IMR-90 (cell line): ENCODE data around the gene COL4A5. TPM values are rescaled to one million over a fixed set of nuclear protein-coding genes. Genes with fewer than 3 reads are reported as not detected.

Experiments used
- ATAC-seq: fragments of 200-7000 bp; cut with Tn5 transposase; 2 replicates; pipeline ENCODE4 v1.9.1; 2020; ENCODE audit warnings: low read depth, mild to moderate bottlenecking, moderate library complexity
- BruUV-seq: library from RNA; stranded (reverse); fragments of 400-500 nt; replicated peaks from 2 replicates; lab custom pipeline; 2021; lab: Mats Ljungman, UMichigan
- CTCF ChIA-PET: fragments of 300-600 bp; formaldehyde crosslinking; extraction: SDS; loops from one replicate; lab custom pipeline; 2021; ENCODE audit warnings: antibody characterized with exemption; lab: Yijun Ruan, JAX
- POLR2A ChIA-PET: fragments of 300-600 bp; sonication (Branson Sonifier 250); formaldehyde crosslinking; loops from one replicate; lab custom pipeline; 2022; ENCODE audit warnings: antibody characterized with exemption; ENCODE audit not compliant: unreplicated experiment; lab: Charles Lee
- DNase-seq: peaks from one replicate; pipeline ENCODE4 v3.0.0; 2013
- H2AFZ ChIP-seq: replicated peaks from 2 replicates; pipeline ENCODE3; 2013; ENCODE audit warnings: low read length, mild to moderate bottlenecking; ENCODE audit not compliant: poor library complexity
- H2AK5ac ChIP-seq: 2 replicates; pipeline ENCODE4 v1.6.1; 2013; ENCODE audit warnings: low read depth, low read length, inconsistent platforms
- H2AK9ac ChIP-seq: replicated peaks from 2 replicates; pipeline ENCODE3; 2013; ENCODE audit warnings: mild to moderate bottlenecking, low read depth, low read length, moderate library complexity; ENCODE audit not compliant: poor library complexity
- H2BK120ac ChIP-seq: 2 replicates; pipeline ENCODE4 v1.6.1; 2013; ENCODE audit warnings: low read depth, low read length, inconsistent platforms
- H2BK15ac ChIP-seq: 3 replicates; pipeline ENCODE4 v1.6.1; 2013; ENCODE audit warnings: low read depth, low read length, inconsistent platforms
- H2BK20ac ChIP-seq: 2 replicates; pipeline ENCODE4 v1.6.1; 2013; ENCODE audit warnings: low read depth, mild to moderate bottlenecking, inconsistent platforms, low read length, moderate library complexity
- H2BK5ac ChIP-seq: 2 replicates; pipeline ENCODE4 v1.6.1; 2013; ENCODE audit warnings: mild to moderate bottlenecking, low read depth, low read length, inconsistent platforms; ENCODE audit not compliant: poor library complexity, severe bottlenecking
- H3K14ac ChIP-seq: replicated peaks from 2 replicates; pipeline ENCODE4 v1.6.1; 2013; ENCODE audit warnings: low read depth, low read length, inconsistent platforms
- H3K18ac ChIP-seq: 2 replicates; pipeline ENCODE4 v1.6.1; 2013; ENCODE audit warnings: low read depth, low read length, control low read depth
- H3K23ac ChIP-seq: 2 replicates; pipeline ENCODE4 v1.6.1; 2013; ENCODE audit warnings: low read depth, low read length, inconsistent platforms
- H3K27ac ChIP-seq: 2 replicates; pipeline ENCODE4 v1.5.1; 2013; ENCODE audit warnings: mild to moderate bottlenecking, control low read depth, low read length; ENCODE audit not compliant: insufficient read depth
- H3K27me3 ChIP-seq: 2 replicates; pipeline ENCODE4 v1.6.1; 2013; ENCODE audit warnings: low read length; ENCODE audit not compliant: control insufficient read depth, insufficient read depth
- H3K36me3 ChIP-seq: 2 replicates; pipeline ENCODE4 v1.6.1; 2013; ENCODE audit warnings: low read length, mixed read lengths; ENCODE audit not compliant: control insufficient read depth, insufficient read depth
- H3K4ac ChIP-seq: 2 replicates; pipeline ENCODE4 v1.6.1; 2013; ENCODE audit warnings: low read depth, low read length, inconsistent platforms
- H3K4me1 ChIP-seq: 2 replicates; pipeline ENCODE4 v1.6.1; 2013; ENCODE audit warnings: low read length, mixed read lengths; ENCODE audit not compliant: control insufficient read depth, insufficient read depth
- H3K4me2 ChIP-seq: 2 replicates; pipeline ENCODE4 v1.6.1; 2013; ENCODE audit warnings: low read depth, mild to moderate bottlenecking, control low read depth, low read length, moderate library complexity
- H3K4me3 ChIP-seq: 2 replicates; pipeline ENCODE4 v1.5.1; 2013; ENCODE audit warnings: low read depth, mild to moderate bottlenecking, control low read depth, low read length, moderate library complexity; ENCODE audit not compliant: insufficient read depth
- H3K56ac ChIP-seq: 2 replicates; pipeline ENCODE4 v1.6.1; 2013; ENCODE audit warnings: low read length, inconsistent platforms; ENCODE audit not compliant: insufficient read depth; ENCODE audit errors: extremely low read depth
- H3K79me1 ChIP-seq, 2 experiments: 2 replicates each; pipeline ENCODE4 v1.6.1; 2013; ENCODE audit warnings: low read length in 2 of 2, inconsistent platforms in 1 of 2, low read depth in 1 of 2
- H3K9ac ChIP-seq: 2 replicates; pipeline ENCODE4 v1.6.1; 2013; ENCODE audit warnings: low read depth, low read length, control low read depth
- H3K9me1 ChIP-seq: 2 replicates; pipeline ENCODE4 v1.6.1; 2013; ENCODE audit warnings: low read length, inconsistent platforms; ENCODE audit not compliant: insufficient read depth
- H3K9me3 ChIP-seq: 2 replicates; pipeline ENCODE4 v1.6.1; 2013; ENCODE audit warnings: low read length; ENCODE audit not compliant: control insufficient read depth, insufficient read depth
- H4K20me1 ChIP-seq: 2 replicates; pipeline ENCODE4 v1.6.1; 2013; ENCODE audit warnings: low read length, inconsistent platforms; ENCODE audit not compliant: insufficient read depth
- H4K5ac ChIP-seq: 2 replicates; pipeline ENCODE4 v1.6.1; 2013; ENCODE audit warnings: mild to moderate bottlenecking, low read depth, low read length, control low read depth
- H4K8ac ChIP-seq, 2 experiments: 2 replicates each; pipeline ENCODE4 v1.6.1; 2013; ENCODE audit warnings: low read depth in 2 of 2, low read length in 2 of 2, control low read depth in 1 of 2, inconsistent platforms in 1 of 2
- H4K91ac ChIP-seq: 2 replicates; pipeline ENCODE4 v1.6.1; 2013; ENCODE audit warnings: low read depth, low read length, inconsistent platforms; ENCODE audit not compliant: insufficient read depth
- CEBPB ChIP-seq: IDR thresholded peaks from 2 replicates; pipeline ENCODE4 v1.6.1; 2012; ENCODE audit warnings: low read depth, low read length, improper control_type of control experiment
- CHD1 ChIP-seq: IDR thresholded peaks from 2 replicates; pipeline ENCODE4 v1.6.1; 2012; ENCODE audit warnings: low read depth, low read length, improper control_type of control experiment
- NFE2L2 ChIP-seq: fragments of 150-350 bp; IDR thresholded peaks from 2 replicates; pipeline ENCODE4 v1.6.1; 2016; ENCODE audit warnings: low read depth, mild to moderate bottlenecking, low read length
- POLR2A ChIP-seq: IDR thresholded peaks from 2 replicates; pipeline ENCODE4 v1.6.1; 2012; ENCODE audit warnings: mild to moderate bottlenecking, low read depth, low read length
- RFX5 ChIP-seq: IDR thresholded peaks from 2 replicates; pipeline ENCODE4 v1.8.0; 2012; ENCODE audit warnings: low read depth, mild to moderate bottlenecking, low read length, moderate library complexity
- whole genome bisulfite sequencing, 2 experiments: methylation state at CpG; one replicate each; pipeline versions ENCODE4 v1.1.5 to v1.1.7; 2013; ENCODE audit warnings: missing lambda C conversion rate in 2 of 2; ENCODE audit not compliant: insufficient read length in 1 of 2; ENCODE audit errors: extremely low coverage in 2 of 2; 5-methylcytosine and 5-hydroxymethylcytosine counted together
- dilution Hi-C: fragments of 300-500 bp; cut with HindIII; formaldehyde crosslinking; loops from one replicate; pipeline ENCODE4 v1.14.3; 2018; ENCODE audit warnings: low sequenced_read_pairs; ENCODE audit not compliant: unreplicated experiment
- in situ Hi-C: fragments of 300-500 bp; cut with MboI; formaldehyde crosslinking; loops from 3 replicates; pipeline ENCODE4 v1.14.3; 2019; ENCODE audit warnings: low sequenced_read_pairs, inconsistent platforms, mixed read lengths
- intact Hi-C: fragments of 100-400 bp; cut with micrococcal nuclease; formaldehyde crosslinking; loops from 2 replicates; pipeline ENCODE4 v1.10.0; 2022
- polyA plus RNA-seq, 3 experiments: library from polyadenylated mRNA; depleted of rRNA; stranded (reverse); fragments of >200 nt; gene quantifications; 2 replicates each; pipeline ENCODE4 v1.2.3, GENCODE V29; 2012; ENCODE audit warnings: low replicate concordance in 1 of 3
- total RNA-seq: library from RNA; depleted of rRNA; stranded (reverse); fragments of >200 nt; gene quantifications from 2 replicates; pipeline ENCODE4 v1.2.3, GENCODE V29; 2012

COL4A5 gene
- total and polyA plus RNA-seq, 2 of the 4 experiments (the other 2 are of a cell fraction) = 16.3 to 26.6 TPM

DNA sequence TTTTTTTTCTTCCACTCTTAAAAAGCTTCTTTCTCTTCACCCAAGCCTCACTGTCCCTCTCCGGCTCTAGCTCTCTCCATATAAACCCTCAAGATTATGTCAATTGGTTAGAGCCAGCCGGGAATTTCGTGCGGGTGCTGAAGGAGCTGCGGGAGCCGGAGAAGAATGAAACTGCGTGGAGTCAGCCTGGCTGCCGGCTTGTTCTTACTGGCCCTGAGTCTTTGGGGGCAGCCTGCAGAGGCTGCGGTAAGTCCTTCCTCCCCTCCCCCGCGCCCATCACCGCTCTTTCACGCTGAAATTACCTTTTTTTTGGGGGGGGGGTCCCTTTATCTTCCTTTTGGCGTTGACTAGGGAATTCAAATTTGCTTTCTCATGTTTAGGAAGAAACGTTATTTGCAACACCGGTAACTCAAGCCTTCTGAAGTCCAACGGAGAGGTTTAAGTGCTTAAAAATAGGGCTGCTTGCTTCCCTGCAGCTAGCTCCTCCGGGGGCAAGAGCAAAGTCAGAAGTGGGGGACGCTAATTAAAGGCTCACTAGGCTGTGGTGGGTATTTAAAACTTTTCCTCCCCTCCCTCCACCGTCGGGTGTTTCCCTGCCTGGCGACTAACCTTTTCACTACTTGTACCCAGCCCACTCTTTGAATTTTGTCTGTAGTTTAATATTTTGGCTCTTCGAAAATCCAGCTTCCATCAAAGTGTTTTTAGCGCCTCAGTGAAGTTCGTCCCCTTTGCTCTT lies 491 bp downstream of the COL4A5 start:
- in situ Hi-C loops (no loop called here), dilution Hi-C loops (no loop called here), intact Hi-C loops (loop anchor here (2.0 to 5.0 kb wide), 3 partner anchors 97 to 215 kb away; no protein-coding TSS in a partner anchor)
- H3K9me1 ChIP-seq = no peaks in the 10 kb centered on the region
- POLR2A ChIA-PET = interaction anchor here (0.6 kb wide), 1 partner anchor 1318 kb away, joined by 5 read pairs; no protein-coding TSS in a partner anchor
- H3K23ac ChIP-seq = peak overlapping the region; percentile 86
- H3K14ac ChIP-seq = peak overlapping the region; percentile 79
- ATAC-seq (peak; percentile 62), DNase-seq (peak; percentile 21)
- no peaks in the 10 kb centered on the region for H3K9me3 ChIP-seq
- H4K20me1 ChIP-seq = no peaks in the 10 kb centered on the region
- 14% methylated on average over 7 of the region's 25 CpGs; no CpG with 5 or more reads in 1 of the 2 experiments for WGBS, 2 experiments
- peak overlapping the region; percentile 53 to 74; a peak in 2 of 4 replicates for H4K8ac ChIP-seq
- H2BK20ac ChIP-seq = no peak overlapping the region
- 0 out of 4 replicates have a peak, but pooled peaks cover 0 to 3% of the 10 kb centered on the region in 2 experiments for H3K79me1 ChIP-seq
- peak overlapping the region; percentile 86 for H3K18ac ChIP-seq
- H3K9ac ChIP-seq = peak overlapping the region; percentile 87
- H3K27me3 ChIP-seq = peaks cover 5% of the 10 kb centered on the region
- H2BK15ac ChIP-seq = no peak overlapping the region
- peak overlapping the region; percentile 88 for H2AFZ ChIP-seq
- peak overlapping the region; percentile 83 for H3K27ac ChIP-seq
- peak overlapping the region; percentile 95 for H2BK120ac ChIP-seq
- H3K4me2 ChIP-seq = peak overlapping the region; percentile 98
- H2AK5ac ChIP-seq = no peak overlapping the region; the same call in 1 of the 2 replicates
- no peaks in the 10 kb centered on the region for H3K4me1 ChIP-seq
- peak overlapping the region; percentile 69 for H3K56ac ChIP-seq
- H4K5ac ChIP-seq = peak overlapping the region; percentile 88
- BruUV-seq = TSS peak; percentile 58
- peak overlapping the region; percentile 72 for H3K4ac ChIP-seq
- peak overlapping the region; percentile 89 for H3K4me3 ChIP-seq
- peak overlapping the region; percentile 20 for H2AK9ac ChIP-seq
- TF ChIP-seq CHD1 (no peak), POLR2A (no peak), NFE2L2 (no peak), CEBPB (no peak), RFX5 (no peak)
- H3K36me3 ChIP-seq = no peaks in the 10 kb centered on the region
- H2BK5ac ChIP-seq = peak overlapping the region; percentile 65
- peak overlapping the region; percentile 63 for H4K91ac ChIP-seq
- CTCF ChIA-PET = no interaction called here
